Endothelial cell of umbilical vein (primary cell): ENCODE measurements around the gene CTSD. TPM values are rescaled to one million over a fixed set of nuclear protein-coding genes. Genes with fewer than 3 reads are reported as not detected.

Source experiments
- BruUV-seq: library from RNA; stranded (reverse); fragments of 400-500 nt; replicated peaks from 2 replicates; lab custom pipeline; 2021; lab: Mats Ljungman, UMichigan
- CTCF ChIA-PET: fragments of 300-600, 350-600 bp; sonication (Branson Sonifier 250); formaldehyde crosslinking; loops from one replicate; lab custom pipeline; 2021; ENCODE audit warnings: antibody characterized with exemption, inconsistent platforms; lab: Charles Lee
- POLR2A ChIA-PET: fragments of 300-600, 350-600 bp; sonication (Branson Sonifier 250); formaldehyde crosslinking; loops from one replicate; lab custom pipeline; 2021; ENCODE audit warnings: antibody characterized with exemption, inconsistent platforms; lab: Charles Lee
- DNase-seq: peaks from one replicate; pipeline ENCODE4 v3.0.0-alpha.2; 2011; ENCODE audit warnings: low read depth, low spot score
- FAIRE-seq: peaks from 2 replicates; lab custom pipeline; 2011; peaks lifted over from hg19 to GRCh38; lab: Jason Lieb, UNC
- H2AFZ ChIP-seq: 2 replicates; pipeline ENCODE4 v1.6.0; 2012; ENCODE audit warnings: low read depth, low read length, control low read depth, inconsistent platforms
- H3K27ac ChIP-seq: 2 replicates; pipeline ENCODE4 v1.5.1; 2011; ENCODE audit warnings: low read depth, mild to moderate bottlenecking, control low read depth, low read length, moderate library complexity; ENCODE audit not compliant: insufficient read depth
- H3K27me3 ChIP-seq, 2 experiments: 2 replicates each; pipeline versions ENCODE4 v1.6.0 to v1.6.1; 2011; ENCODE audit warnings: low read length in 2 of 2, mixed read lengths in 1 of 2; ENCODE audit not compliant: control insufficient read depth in 2 of 2, insufficient read depth in 2 of 2
- H3K36me3 ChIP-seq, 2 experiments: 2 replicates in 1 of 2; 3 replicates in 1 of 2; pipeline ENCODE4 v1.5.1; 2011; ENCODE audit warnings: low read length in 2 of 2, mild to moderate bottlenecking in 1 of 2, moderate library complexity in 1 of 2; ENCODE audit not compliant: control insufficient read depth in 2 of 2, insufficient read depth in 2 of 2; ENCODE audit errors: extremely low read depth in 1 of 2
- H3K4me1 ChIP-seq: 3 replicates; pipeline ENCODE4 v1.5.1; 2011; ENCODE audit warnings: mild to moderate bottlenecking, low read length; ENCODE audit not compliant: control insufficient read depth, insufficient read depth; ENCODE audit errors: extremely low read depth
- H3K4me2 ChIP-seq: 2 replicates; pipeline ENCODE4 v1.6.1; 2011; ENCODE audit warnings: low read length, control low read depth, mixed read lengths; ENCODE audit not compliant: insufficient read depth
- H3K4me3 ChIP-seq, 3 experiments: fragments of 200-600 bp in 1 of 3; sonication (generic), shearing (Covaris generic) in 1 of 3; replicated peaks in 1 of 3; 2 replicates each; pipeline ENCODE4 v1.5.1; 2011 to 2016; ENCODE audit warnings: control low read depth in 3 of 3, low read length in 3 of 3, mild to moderate bottlenecking in 2 of 3, inconsistent platforms in 1 of 3, low read depth in 1 of 3, moderate library complexity in 1 of 3; ENCODE audit not compliant: insufficient read depth in 1 of 3
- H3K79me2 ChIP-seq: 2 replicates; pipeline ENCODE4 v1.6.0; 2012; ENCODE audit warnings: low read length, inconsistent platforms; ENCODE audit not compliant: control insufficient read depth, insufficient read depth
- H3K9ac ChIP-seq: replicated peaks from 2 replicates; pipeline ENCODE3; 2011; ENCODE audit warnings: low read length, control low read depth; ENCODE audit not compliant: insufficient read depth; ENCODE audit errors: extremely low read depth
- H3K9me1 ChIP-seq: replicated peaks from 3 replicates; pipeline ENCODE4 v1.6.0; 2011; ENCODE audit warnings: mild to moderate bottlenecking, low read length; ENCODE audit not compliant: control insufficient read depth, insufficient read depth; ENCODE audit errors: extremely low read depth
- H3K9me3 ChIP-seq: replicated peaks from 2 replicates; pipeline ENCODE4 v1.5.1; 2012; ENCODE audit warnings: low read length, inconsistent platforms; ENCODE audit not compliant: control insufficient read depth, insufficient read depth
- H4K20me1 ChIP-seq: replicated peaks from 2 replicates; pipeline ENCODE3; 2011; ENCODE audit warnings: mild to moderate bottlenecking, low read length; ENCODE audit not compliant: control insufficient read depth, insufficient read depth; ENCODE audit errors: extremely low read depth
- EZH2 ChIP-seq: IDR thresholded peaks from 2 replicates; pipeline ENCODE4 v1.6.1; 2012; ENCODE audit warnings: borderline replicate concordance, low read depth, mild to moderate bottlenecking, moderate library complexity, low read length, inconsistent platforms; ENCODE audit not compliant: severe bottlenecking
- FOS ChIP-seq: IDR thresholded peaks from 2 replicates; pipeline ENCODE4 v1.6.1; 2011; ENCODE audit warnings: mild to moderate bottlenecking, low read length, moderate library complexity, borderline replicate concordance; ENCODE audit not compliant: insufficient read depth
- GATA2 ChIP-seq: IDR thresholded peaks from 2 replicates; pipeline ENCODE4 v1.7.0; 2011; ENCODE audit warnings: low read depth, mild to moderate bottlenecking, moderate library complexity, mixed read lengths, low read length; ENCODE audit not compliant: insufficient read length, insufficient read depth
- JUN ChIP-seq: IDR thresholded peaks from 2 replicates; pipeline ENCODE4 v1.6.1; 2011; ENCODE audit warnings: borderline replicate concordance, low read depth; ENCODE audit not compliant: insufficient read length, insufficient read depth
- MYC ChIP-seq: IDR thresholded peaks from one replicate; pipeline ENCODE4 v1.6.1; 2011; ENCODE audit warnings: mild to moderate bottlenecking, low read depth, low read length
- POLR2A ChIP-seq: IDR thresholded peaks from 2 replicates; pipeline ENCODE4 v1.6.1; 2012; ENCODE audit warnings: low read depth, mild to moderate bottlenecking, control low read depth, low read length
- POLR2AphosphoS5 ChIP-seq: IDR thresholded peaks from 2 replicates; pipeline ENCODE4 v1.6.1; 2012; ENCODE audit warnings: low read depth, mild to moderate bottlenecking, control low read depth, low read length, moderate library complexity; ENCODE audit not compliant: insufficient read depth
- dilution Hi-C: fragments of 300-500 bp; cut with MboI; formaldehyde crosslinking; loops from one replicate; pipeline ENCODE4 v1.15.0; 2019; ENCODE audit warnings: low sequenced_read_pairs; ENCODE audit not compliant: extremely low pct_ligation_motif_present
- intact Hi-C: fragments of 100-400 bp; cut with micrococcal nuclease; formaldehyde crosslinking; loops from one replicate; pipeline ENCODE4 v1.10.0; 2022
- polyA plus RNA-seq, 4 experiments: library from polyadenylated mRNA; depleted of rRNA in 3 of 4; stranded (reverse) in 3 of 4; unstranded in 1 of 4; fragments of >200 nt; gene quantifications; 2 replicates each; pipeline versions ENCODE4 v1.2.1 to v1.2.3, GENCODE V29; 2011 to 2012; ENCODE audit warnings: missing spikeins in 1 of 4
- total RNA-seq: library from RNA; stranded (reverse); gene quantifications from 2 replicates; pipeline ENCODE4 v1.2.3, GENCODE V29; 2021
- TF ChIP-seq, protein P1 (sequence below), 2 donors: IDR thresholded peaks; 1 replicate in 1 of 2; 2 replicates in 1 of 2; pipeline ENCODE4 v1.5.1; 2011; ENCODE audit warnings: low read length in 2 of 2, mild to moderate bottlenecking in 2 of 2, moderate library complexity in 2 of 2, control low read depth in 1 of 2, inconsistent platforms in 1 of 2, low read depth in 1 of 2; ENCODE audit not compliant: insufficient read depth in 1 of 2; ENCODE audit errors: extremely low read depth in 1 of 2
- TF ChIP-seq, protein P2 (sequence below): IDR thresholded peaks from 2 replicates; pipeline ENCODE4 v1.6.1; 2011; ENCODE audit not compliant: insufficient read depth, insufficient read length

CTSD gene
- total and polyA plus RNA-seq, 2 donors (not counting 3 experiments of a cell fraction or from before 2014, with no cell fraction given) = 215 to 248 TPM

DNA sequence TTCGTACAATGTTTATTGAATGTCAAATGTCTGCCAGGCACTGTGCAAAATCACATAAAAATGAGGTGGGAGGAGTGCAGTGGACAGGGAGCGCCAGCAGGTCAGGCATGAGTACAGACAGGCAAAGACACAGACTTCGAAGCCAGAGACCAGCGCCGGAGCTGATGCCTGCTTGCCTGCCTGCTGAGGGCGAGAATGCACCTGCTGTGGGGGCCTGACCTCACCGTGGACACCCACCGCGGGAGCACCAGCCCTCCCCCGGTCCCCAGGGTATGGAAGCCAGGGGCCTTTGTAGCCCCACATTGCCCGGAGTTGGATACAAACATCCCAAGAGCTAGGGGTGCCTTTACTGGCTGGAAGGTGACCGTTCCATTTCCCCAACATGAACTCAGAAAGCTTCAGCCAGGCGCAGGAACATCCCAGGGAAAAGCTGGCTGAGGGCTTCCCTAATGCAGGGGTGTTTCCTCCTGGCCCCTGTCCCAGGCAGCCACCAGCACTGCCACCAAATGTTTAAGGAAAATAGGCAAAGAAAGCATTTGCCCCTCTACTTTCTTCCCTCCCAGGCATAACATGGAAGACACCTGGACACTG is 31.2 kb downstream of the CTSD start:
- H3K36me3 ChIP-seq = no peaks in the 10 kb centered on the region
- H4K20me1 ChIP-seq = no peaks in the 10 kb centered on the region
- no peak overlapping the region for H3K4me3 ChIP-seq
- ChIA-PET POLR2A (no interaction called here), CTCF (interaction anchor here (1.4 kb wide), 1 partner anchor 14 kb away, joined by 4 read pairs; no protein-coding TSS in a partner anchor)
- no peaks in the 10 kb centered on the region for H3K79me2 ChIP-seq
- BruUV-seq = no TSS peak
- DNase-seq = no peak
- H3K9me1 ChIP-seq = no peaks in the 10 kb centered on the region
- H3K27me3 ChIP-seq = no peaks in the 10 kb centered on the region
- H3K27ac ChIP-seq = no peak overlapping the region
- intact Hi-C loops (no loop called here), dilution Hi-C loops (no loop called here)
- no peak overlapping the region for H3K9ac ChIP-seq
- H2AFZ ChIP-seq = no peak overlapping the region
- FAIRE-seq = no peak
- H3K4me1 ChIP-seq = no peaks in the 10 kb centered on the region
- H3K9me3 ChIP-seq = no peaks in the 10 kb centered on the region
- H3K4me2 ChIP-seq = no peak overlapping the region
- TF ChIP-seq MYC (no peak), POLR2A (no peak), EZH2 (no peak), POLR2AphosphoS5 (no peak), JUN (no peak), GATA2 (no peak), FOS (no peak)
- TF ChIP-seq, protein P1, sequence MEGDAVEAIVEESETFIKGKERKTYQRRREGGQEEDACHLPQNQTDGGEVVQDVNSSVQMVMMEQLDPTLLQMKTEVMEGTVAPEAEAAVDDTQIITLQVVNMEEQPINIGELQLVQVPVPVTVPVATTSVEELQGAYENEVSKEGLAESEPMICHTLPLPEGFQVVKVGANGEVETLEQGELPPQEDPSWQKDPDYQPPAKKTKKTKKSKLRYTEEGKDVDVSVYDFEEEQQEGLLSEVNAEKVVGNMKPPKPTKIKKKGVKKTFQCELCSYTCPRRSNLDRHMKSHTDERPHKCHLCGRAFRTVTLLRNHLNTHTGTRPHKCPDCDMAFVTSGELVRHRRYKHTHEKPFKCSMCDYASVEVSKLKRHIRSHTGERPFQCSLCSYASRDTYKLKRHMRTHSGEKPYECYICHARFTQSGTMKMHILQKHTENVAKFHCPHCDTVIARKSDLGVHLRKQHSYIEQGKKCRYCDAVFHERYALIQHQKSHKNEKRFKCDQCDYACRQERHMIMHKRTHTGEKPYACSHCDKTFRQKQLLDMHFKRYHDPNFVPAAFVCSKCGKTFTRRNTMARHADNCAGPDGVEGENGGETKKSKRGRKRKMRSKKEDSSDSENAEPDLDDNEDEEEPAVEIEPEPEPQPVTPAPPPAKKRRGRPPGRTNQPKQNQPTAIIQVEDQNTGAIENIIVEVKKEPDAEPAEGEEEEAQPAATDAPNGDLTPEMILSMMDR (IDR thresholded peaks at IDR 0.05; ENCODE audit: extremely low read depth in 1 of 2, insufficient read depth in 1 of 2, low read depth in 1 of 2, low read length in 2 of 2) = no peak
- TF ChIP-seq, protein P2, sequence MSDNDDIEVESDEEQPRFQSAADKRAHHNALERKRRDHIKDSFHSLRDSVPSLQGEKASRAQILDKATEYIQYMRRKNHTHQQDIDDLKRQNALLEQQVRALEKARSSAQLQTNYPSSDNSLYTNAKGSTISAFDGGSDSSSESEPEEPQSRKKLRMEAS = no peak
